Activated CD4-positive, alpha-beta memory T cell treated with anti-CD3 and anti-CD28 coated beads, Interleukin-2, amount 10 ng/mL, durations not matched to agents 7 days and 5 days (primary cell): Measurements from ENCODE around the gene CAMK2D. TPM values are rescaled to one million over a fixed set of nuclear protein-coding genes. Genes with fewer than 3 reads are reported as not detected.
A peak's percentile ranks its signal among the peaks of the same experiment; 100 is the strongest.
"Not testable (repeated sequence)": the region's sequence is repeated elsewhere in the genome, so short reads cannot be mapped to it uniquely, and the experiment has no call there.

Source experiments
- CTCF ChIA-PET: fragments of 350-600 bp; sonication (Branson Sonifier 250); formaldehyde crosslinking; loops from one replicate; lab custom pipeline; 2021; ENCODE audit warnings: antibody characterized with exemption, inconsistent platforms; lab: Charles Lee
- POLR2A ChIA-PET: fragments of 350-600 bp; sonication (Branson Sonifier 250); formaldehyde crosslinking; loops from one replicate; lab custom pipeline; 2021; ENCODE audit warnings: antibody characterized with exemption; lab: Charles Lee
- DNase-seq: peaks from one replicate; pipeline ENCODE4 v3.0.0-alpha.2; 2020
- H3K27ac Mint-ChIP-seq: one replicate; pipeline ENCODE4 v1.8.0; 2021; ENCODE audit warnings: mild to moderate bottlenecking, mixed read lengths
- H3K27me3 Mint-ChIP-seq: one replicate; pipeline ENCODE4 v1.8.0; 2021; ENCODE audit warnings: mixed read lengths
- H3K36me3 Mint-ChIP-seq: one replicate; pipeline ENCODE4 v1.8.0; 2021; ENCODE audit warnings: low read depth, mixed read lengths
- H3K4me1 Mint-ChIP-seq: one replicate; pipeline ENCODE4 v1.8.0; 2021; ENCODE audit warnings: mixed read lengths
- H3K4me3 Mint-ChIP-seq: one replicate; pipeline ENCODE4 v1.8.0; 2021; ENCODE audit warnings: mild to moderate bottlenecking, mixed read lengths
- H3K9me3 Mint-ChIP-seq: one replicate; pipeline ENCODE4 v1.8.0; 2021; ENCODE audit warnings: mixed read lengths
- total RNA-seq, 2 experiments: library from RNA; stranded (reverse); gene quantifications; one replicate each; pipeline ENCODE4 v1.2.3, GENCODE V29; 2021

The CAMK2D gene
- total RNA-seq, 2 experiments from 2014 or later = 41.7 to 43.0 TPM

GRCh38 chr4:113776679-113777078 lies 15.1 kb upstream of the CAMK2D start:
- H3K9me3 Mint-ChIP-seq = no peaks in the 10 kb centered on the region
- H3K4me3 Mint-ChIP-seq = no peak overlapping the region
- H3K4me1 Mint-ChIP-seq = peaks cover 4% of the 10 kb centered on the region
- H3K27me3 Mint-ChIP-seq = peaks cover 2% of the 10 kb centered on the region
- ChIA-PET POLR2A (no interaction called here), CTCF (no interaction called here)
- no peak for DNase-seq
- no peak overlapping the region for H3K27ac Mint-ChIP-seq
- H3K36me3 Mint-ChIP-seq = no peaks in the 10 kb centered on the region

GRCh38 chr4:113776016-113776415 lies 14.5 kb upstream of the CAMK2D start:
- Mint-ChIP-seq H3K4me3 (no peak overlapping the region), H3K27ac (no peak overlapping the region), H3K4me1 (peaks cover 4% of the 10 kb centered on the region), H3K27me3 (peaks cover 2% of the 10 kb centered on the region), H3K36me3 (no peaks in the 10 kb centered on the region), H3K9me3 (no peaks in the 10 kb centered on the region)
- ChIA-PET POLR2A (no interaction called here), CTCF (no interaction called here)
- DNase-seq = no peak

GRCh38 chr4:113773756-113774155 lies 12.2 kb upstream of the CAMK2D start:
- H3K36me3 Mint-ChIP-seq = no peaks in the 10 kb centered on the region
- H3K9me3 Mint-ChIP-seq = no peaks in the 10 kb centered on the region
- POLR2A ChIA-PET = no interaction called here
- CTCF ChIA-PET = no interaction called here
- peaks cover 4% of the 10 kb centered on the region for H3K4me1 Mint-ChIP-seq
- no peak overlapping the region for H3K27ac Mint-ChIP-seq
- peaks cover 2% of the 10 kb centered on the region for H3K27me3 Mint-ChIP-seq
- H3K4me3 Mint-ChIP-seq = no peak overlapping the region
- no peak for DNase-seq

- ChIA-PET POLR2A (no interaction called here), CTCF (no interaction called here)
- no peaks in the 10 kb centered on the region for H3K27me3 Mint-ChIP-seq
- H3K9me3 Mint-ChIP-seq = no peaks in the 10 kb centered on the region
- no peak overlapping the region for H3K27ac Mint-ChIP-seq
- no peaks in the 10 kb centered on the region for H3K36me3 Mint-ChIP-seq
- H3K4me3 Mint-ChIP-seq = no peak overlapping the region
- DNase-seq = no peak
- peaks cover 5% of the 10 kb centered on the region for H3K4me1 Mint-ChIP-seq
Observed at GRCh38 chr4:113773014-113773413, 11.5 kb upstream of the CAMK2D start.

- Mint-ChIP-seq H3K9me3 (no peaks in the 10 kb centered on the region), H3K36me3 (no peaks in the 10 kb centered on the region), H3K27me3 (no peaks in the 10 kb centered on the region), H3K4me3 (no peak overlapping the region), H3K4me1 (peaks cover 5% of the 10 kb centered on the region), H3K27ac (no peak overlapping the region)
- CTCF ChIA-PET = no interaction called here
- POLR2A ChIA-PET = no interaction called here
- no peak for DNase-seq
Observed at GRCh38 chr4:113772319-113772718, 10.8 kb upstream of the CAMK2D start.

- ChIA-PET CTCF (no interaction called here), POLR2A (interaction anchor here (0.6 to 0.9 kb wide), 2 partner anchors 9 to 204 kb away, joined by 3 read pairs; no protein-coding TSS in a partner anchor)
- Mint-ChIP-seq H3K27me3 (no peaks in the 10 kb centered on the region), H3K9me3 (no peaks in the 10 kb centered on the region), H3K4me3 (no peak overlapping the region), H3K4me1 (peaks cover 5% of the 10 kb centered on the region), H3K27ac (no peak overlapping the region), H3K36me3 (no peaks in the 10 kb centered on the region)
- no peak for DNase-seq
Observed at GRCh38 chr4:113769744-113770143, 8.2 kb upstream of the CAMK2D start.

GRCh38 chr4:113768952-113769351 lies 7.4 kb upstream of the CAMK2D start:
- H3K9me3 Mint-ChIP-seq = no peaks in the 10 kb centered on the region
- ChIA-PET CTCF (no interaction called here), POLR2A (no interaction called here)
- no peaks in the 10 kb centered on the region for H3K27me3 Mint-ChIP-seq
- no peak overlapping the region for H3K27ac Mint-ChIP-seq
- no peak for DNase-seq
- H3K4me3 Mint-ChIP-seq = no peak overlapping the region
- H3K4me1 Mint-ChIP-seq = peaks cover 5% of the 10 kb centered on the region
- no peaks in the 10 kb centered on the region for H3K36me3 Mint-ChIP-seq

- no peak for DNase-seq
- no peaks in the 10 kb centered on the region for H3K36me3 Mint-ChIP-seq
- ChIA-PET CTCF (no interaction called here), POLR2A (no interaction called here)
- peaks cover 9% of the 10 kb centered on the region for H3K4me1 Mint-ChIP-seq
- no peak overlapping the region for H3K4me3 Mint-ChIP-seq
- H3K27ac Mint-ChIP-seq = no peak overlapping the region
- no peaks in the 10 kb centered on the region for H3K9me3 Mint-ChIP-seq
- no peaks in the 10 kb centered on the region for H3K27me3 Mint-ChIP-seq
Observed at GRCh38 chr4:113766882-113767281, 5.3 kb upstream of the CAMK2D start.

GRCh38 chr4:113764720-113765264 lies 3.3 kb upstream of the CAMK2D start:
- no peak overlapping the region for H3K27ac Mint-ChIP-seq

GRCh38 chr4:113763923-113764322 lies 2.4 kb upstream of the CAMK2D start:
- peaks cover 11% of the 10 kb centered on the region for H3K4me1 Mint-ChIP-seq
- H3K27me3 Mint-ChIP-seq, DNase-seq, POLR2A ChIA-PET, H3K27ac Mint-ChIP-seq, CTCF ChIA-PET, H3K4me3 Mint-ChIP-seq, H3K36me3 Mint-ChIP-seq, H3K9me3 Mint-ChIP-seq: not testable (repeated sequence)

More at GRCh38 chr4:113764720-113765264, 3.3 kb upstream of the CAMK2D start:
- peaks cover 7% of the 10 kb centered on the region for H3K36me3 Mint-ChIP-seq
- peaks cover 9% of the 10 kb centered on the region for H3K4me1 Mint-ChIP-seq
- H3K9me3 Mint-ChIP-seq = no peaks in the 10 kb centered on the region
- POLR2A ChIA-PET = no interaction called here
- no peak overlapping the region for H3K4me3 Mint-ChIP-seq
- DNase-seq = no peak
- H3K27me3 Mint-ChIP-seq = no peaks in the 10 kb centered on the region
- CTCF ChIA-PET = interaction anchor here (0.9 kb wide), 1 partner anchor 370 kb away, joined by 3 read pairs; no protein-coding TSS in a partner anchor

- Mint-ChIP-seq H3K27me3 (no peaks in the 10 kb centered on the region), H3K9me3 (no peaks in the 10 kb centered on the region), H3K27ac (peak overlapping the region; percentile 100), H3K36me3 (peaks cover 16% of the 10 kb centered on the region), H3K4me3 (peak overlapping the region; percentile 83), H3K4me1 (peaks cover 19% of the 10 kb centered on the region)
- ChIA-PET POLR2A (interaction anchor here (0.8 to 2.0 kb wide), 4 partner anchors 81 to 247 kb away, joined by 3 to 9 read pairs (median 3); no protein-coding TSS in a partner anchor), CTCF (interaction anchor here (1.2 kb wide), 1 partner anchor 216 kb away, joined by 6 read pairs; no protein-coding TSS in a partner anchor)
- no peak for DNase-seq
Observed at GRCh38 chr4:113763029-113763285, 1.4 kb upstream of the CAMK2D start.

GRCh38 chr4:113762186-113763028 lies 869 bp upstream of the CAMK2D start:
- H3K4me3 Mint-ChIP-seq = peak overlapping the region; percentile 83
- CTCF ChIA-PET = interaction anchor here (1.2 kb wide), 1 partner anchor 215 kb away, joined by 6 read pairs; no protein-coding TSS in a partner anchor
- H3K36me3 Mint-ChIP-seq = peaks cover 22% of the 10 kb centered on the region

More at GRCh38 chr4:113762186-113763028, 869 bp upstream of the CAMK2D start:
- peak; percentile 99 for DNase-seq
- Mint-ChIP-seq H3K27me3 (no peaks in the 10 kb centered on the region), H3K27ac (peak overlapping the region; percentile 100), H3K9me3 (no peaks in the 10 kb centered on the region), H3K4me1 (peaks cover 24% of the 10 kb centered on the region)
- POLR2A ChIA-PET = interaction anchor here (0.6 to 2.0 kb wide), 10 partner anchors 78 to 367 kb away, joined by 3 to 9 read pairs (median 3); no protein-coding TSS in a partner anchor
